Nephron progenitor cell (in vitro differentiated cells): Measurements from ENCODE around the gene KCNA1.

ENCODE experiments used
- DNase-seq: peaks from one replicate; pipeline ENCODE4 v3.0.0; 2021
- H3K27ac Mint-ChIP-seq: 2 replicates; pipeline ENCODE4 v1.8.0; 2021; ENCODE audit warnings: mild to moderate bottlenecking, moderate library complexity, mixed read lengths
- H3K27me3 Mint-ChIP-seq: 2 replicates; pipeline ENCODE4 v1.8.0; 2021; ENCODE audit warnings: mild to moderate bottlenecking, low read depth, mixed read lengths; ENCODE audit not compliant: poor library complexity
- H3K36me3 Mint-ChIP-seq: 2 replicates; pipeline ENCODE4 v1.8.0; 2021; ENCODE audit warnings: low read depth, mixed read lengths
- H3K4me1 Mint-ChIP-seq: 2 replicates; pipeline ENCODE4 v1.8.0; 2021; ENCODE audit warnings: mixed read lengths
- H3K4me3 Mint-ChIP-seq: 2 replicates; pipeline ENCODE4 v1.8.0; 2021; ENCODE audit warnings: mild to moderate bottlenecking, moderate library complexity, mixed read lengths
- H3K9me3 Mint-ChIP-seq: 2 replicates; pipeline ENCODE4 v1.8.0; 2021; ENCODE audit warnings: mild to moderate bottlenecking, moderate library complexity, mixed read lengths
- CTCF ChIP-seq: fragments of 200-600 bp; sonication (generic); IDR thresholded peaks from 2 replicates; pipeline ENCODE4 v1.5.0; 2021; ENCODE audit warnings: antibody characterized with exemption

The KCNA1 gene

DNA sequence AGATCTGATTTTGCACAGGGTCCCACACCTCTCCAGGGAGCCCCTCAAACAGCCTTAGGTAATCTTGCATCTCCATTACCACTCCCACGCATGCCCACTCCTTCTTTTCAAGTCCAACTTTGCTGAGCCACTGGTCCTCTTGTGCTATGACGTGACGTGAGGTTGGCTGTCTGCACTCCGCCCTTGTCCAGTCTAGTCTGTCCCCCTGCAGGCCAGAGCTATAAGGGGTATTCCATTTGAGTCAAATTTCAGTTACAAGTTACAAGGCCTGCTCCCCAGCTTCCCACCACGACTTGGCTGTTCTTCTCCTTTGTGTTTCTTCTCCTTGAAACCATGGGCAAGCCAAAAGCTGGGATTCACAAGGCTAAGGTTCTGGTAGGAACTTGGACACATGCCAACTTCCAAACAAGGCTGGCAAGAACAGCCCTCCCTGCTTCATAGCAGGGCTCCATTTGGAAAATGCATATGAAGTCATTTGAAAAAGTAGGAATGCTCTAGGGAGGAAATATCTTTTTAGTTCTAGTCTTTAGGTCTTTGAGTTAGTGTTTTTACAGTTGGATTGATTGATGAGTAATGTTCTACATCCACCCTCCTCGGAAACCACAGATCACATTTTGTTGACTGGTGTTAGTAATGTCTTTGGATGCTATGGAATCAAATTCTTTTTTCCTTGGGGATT is 49.1 kb downstream of the KCNA1 start:
- H3K27me3 Mint-ChIP-seq: peaks cover 36% of the 10 kb centered on the region
- H3K9me3 Mint-ChIP-seq: no peaks in the 10 kb centered on the region

GRCh38 chr12:4959381-4959780 is 49.7 kb downstream of the KCNA1 start:
- Mint-ChIP-seq H3K27ac (no peak overlapping the region), H3K4me1 (peaks cover 20% of the 10 kb centered on the region), H3K27me3 (peaks cover 32% of the 10 kb centered on the region), H3K36me3 (no peaks in the 10 kb centered on the region), H3K9me3 (no peaks in the 10 kb centered on the region), H3K4me3 (no peak overlapping the region)
- TF ChIP-seq CTCF: no peak
- DNase-seq: no peak

More for the DNA sequence above, 49.1 kb downstream of the KCNA1 start:
- H3K36me3 Mint-ChIP-seq: no peaks in the 10 kb centered on the region
- no peak for DNase-seq
- H3K27ac Mint-ChIP-seq: no peak overlapping the region
- peaks cover 20% of the 10 kb centered on the region for H3K4me1 Mint-ChIP-seq
- no peak for TF ChIP-seq CTCF
- H3K4me3 Mint-ChIP-seq: no peak overlapping the region

- no peaks in the 10 kb centered on the region for H3K9me3 Mint-ChIP-seq
- H3K27ac Mint-ChIP-seq: no peak overlapping the region
- H3K4me3 Mint-ChIP-seq: no peak overlapping the region
- H3K4me1 Mint-ChIP-seq: peaks cover 20% of the 10 kb centered on the region
- DNase-seq: no peak
- no peaks in the 10 kb centered on the region for H3K36me3 Mint-ChIP-seq
- TF ChIP-seq CTCF: no peak
- H3K27me3 Mint-ChIP-seq: peaks cover 32% of the 10 kb centered on the region
These were observed 50.3 kb downstream of the KCNA1 start for GRCh38 chr12:4960030-4960429.

DNA sequence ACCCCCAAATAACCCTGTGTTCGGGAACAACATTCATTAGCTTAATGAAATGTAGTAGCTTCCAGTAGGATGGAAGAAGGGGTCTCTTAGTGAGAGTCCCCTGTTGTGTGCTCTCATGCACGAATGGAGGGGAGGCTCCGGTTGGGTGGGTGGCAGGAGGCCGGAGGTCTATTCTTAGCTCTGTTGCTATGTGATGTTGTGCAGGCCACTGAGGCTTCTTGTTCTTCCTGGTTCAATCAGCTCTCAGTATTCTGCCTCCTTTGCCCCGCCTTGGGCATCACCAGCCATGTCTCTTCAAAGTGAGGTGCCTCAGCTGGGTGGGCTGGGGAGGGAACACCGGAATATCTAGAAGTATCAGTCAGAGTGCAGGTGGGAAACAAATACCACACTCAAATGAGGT is 50.8 kb downstream of the KCNA1 start:
- peaks cover 20% of the 10 kb centered on the region for H3K4me1 Mint-ChIP-seq
- H3K36me3 Mint-ChIP-seq: no peaks in the 10 kb centered on the region
- no peak for DNase-seq
- H3K27me3 Mint-ChIP-seq: peaks cover 32% of the 10 kb centered on the region
- no peaks in the 10 kb centered on the region for H3K9me3 Mint-ChIP-seq
- no peak overlapping the region for H3K27ac Mint-ChIP-seq
- no peak for TF ChIP-seq CTCF
- H3K4me3 Mint-ChIP-seq: no peak overlapping the region

GRCh38 chr12:4961311-4961710 is 51.6 kb downstream of the KCNA1 start:
- peaks cover 20% of the 10 kb centered on the region for H3K4me1 Mint-ChIP-seq
- TF ChIP-seq CTCF: no peak
- no peaks in the 10 kb centered on the region for H3K9me3 Mint-ChIP-seq
- H3K27me3 Mint-ChIP-seq: peaks cover 35% of the 10 kb centered on the region
- H3K4me3 Mint-ChIP-seq: no peak overlapping the region
- no peaks in the 10 kb centered on the region for H3K36me3 Mint-ChIP-seq
- H3K27ac Mint-ChIP-seq: no peak overlapping the region
- no peak for DNase-seq
